K562 (cell line): ENCODE data around the gene UCHL5. TPM values are rescaled to one million over a fixed set of nuclear protein-coding genes. Genes with fewer than 3 reads are reported as not detected.

Experiments used
- ATAC-seq: fragments of 200-7000 bp; cut with Tn5 transposase; 3 replicates; pipeline ENCODE4 v1.9.1; 2020; ENCODE audit warnings: moderate library complexity
- BruUV-seq: library from RNA; stranded (reverse); fragments of 400-500 nt; replicated peaks from 2 replicates; lab custom pipeline; 2021; lab: Mats Ljungman, UMichigan
- CTCF ChIA-PET: fragments of 300-600 bp; formaldehyde crosslinking; extraction: SDS; loops from one replicate; lab custom pipeline; 2021; ENCODE audit warnings: low intra/inter-chr PET ratio; lab: Yijun Ruan, JAX
- POLR2A ChIA-PET: fragments of 300-600, 350-650 bp; sonication (Branson Sonifier 250); formaldehyde crosslinking; extraction: SDS; loops from one replicate; lab custom pipeline; 2021; ENCODE audit warnings: antibody characterized with exemption, inconsistent platforms; lab: Yijun Ruan, JAX
- DNase-seq, 4 experiments: peaks; one replicate each; pipeline versions ENCODE4 v3.0.0 to v3.0.0-alpha.2; 2011 to 2018; ENCODE audit warnings: low spot score in 3 of 4, mixed read lengths in 3 of 4; ENCODE audit errors: extremely low read depth in 1 of 4
- FAIRE-seq: peaks from 2 replicates; lab custom pipeline; 2011; peaks lifted over from hg19 to GRCh38; lab: Jason Lieb, UNC
- H2AFZ ChIP-seq: 2 replicates; pipeline ENCODE4 v1.6.0; 2011; ENCODE audit warnings: low read depth, low read length, control low read depth, inconsistent platforms
- H3K27ac ChIP-seq: fragments of 200-600 bp; 3 replicates; pipeline ENCODE4 v1.8.0; 2011; ENCODE audit warnings: low read depth, mild to moderate bottlenecking, control low read depth, inconsistent platforms, low read length, moderate library complexity, mixed read lengths; ENCODE audit errors: extremely low read depth
- H3K27me3 ChIP-seq, 2 experiments: fragments of 300-600 bp in 1 of 2; 2 replicates in 1 of 2; 3 replicates in 1 of 2; pipeline versions ENCODE4 v1.6.0 to v1.8.0; 2011; ENCODE audit warnings: inconsistent platforms in 2 of 2, low read length in 2 of 2, mild to moderate bottlenecking in 1 of 2, mixed read lengths in 1 of 2, moderate library complexity in 1 of 2; ENCODE audit not compliant: control insufficient read depth in 2 of 2, insufficient read depth in 2 of 2
- H3K36me3 ChIP-seq: fragments of 300-600 bp; 3 replicates; pipeline ENCODE4 v1.8.0; 2011; ENCODE audit warnings: mild to moderate bottlenecking, low read length, inconsistent platforms; ENCODE audit not compliant: control insufficient read depth, insufficient read depth
- H3K4me1 ChIP-seq, 2 experiments: fragments of 200-600 bp in 1 of 2; replicated peaks in 1 of 2; 2 replicates in 1 of 2; 3 replicates in 1 of 2; pipeline versions ENCODE4 v1.5.1 to v1.8.0; 2011; ENCODE audit warnings: inconsistent platforms in 2 of 2, low read length in 2 of 2, mild to moderate bottlenecking in 1 of 2, mixed read lengths in 1 of 2, moderate library complexity in 1 of 2; ENCODE audit not compliant: control insufficient read depth in 2 of 2, insufficient read depth in 2 of 2
- H3K4me2 ChIP-seq: 2 replicates; pipeline ENCODE4 v1.6.1; 2011; ENCODE audit warnings: low read length, control low read depth, inconsistent platforms, mixed read lengths; ENCODE audit not compliant: insufficient read depth
- H3K4me3 ChIP-seq: fragments of 200-600 bp; sonication (generic), shearing (Covaris generic); 2 replicates; pipeline ENCODE4 v1.5.1; 2016; ENCODE audit warnings: control low read depth, inconsistent platforms
- H3K79me2 ChIP-seq: fragments of 200-600 bp; 3 replicates; pipeline ENCODE4 v1.8.0; 2011; ENCODE audit warnings: low read length, inconsistent platforms; ENCODE audit not compliant: control insufficient read depth, insufficient read depth
- H3K9ac ChIP-seq, 2 experiments: 2 replicates each; pipeline versions ENCODE4 v1.6.0 to v1.6.1; 2011; ENCODE audit warnings: low read depth in 2 of 2, low read length in 2 of 2, control low read depth in 1 of 2, inconsistent platforms in 1 of 2, mild to moderate bottlenecking in 1 of 2, mixed read lengths in 1 of 2; ENCODE audit not compliant: insufficient read depth in 1 of 2
- H3K9me1 ChIP-seq: one replicate; pipeline ENCODE4 v1.6.0; 2011; ENCODE audit warnings: inconsistent platforms, mild to moderate bottlenecking, low read length, moderate library complexity; ENCODE audit not compliant: control insufficient read depth, insufficient read depth
- H3K9me3 ChIP-seq: replicated peaks from 2 replicates; pipeline ENCODE4 v1.5.1; 2011; ENCODE audit warnings: low read depth, low read length, inconsistent platforms; ENCODE audit not compliant: control insufficient read depth, insufficient read depth
- H4K20me1 ChIP-seq: replicated peaks from 2 replicates; pipeline ENCODE4 v1.6.1; 2011; ENCODE audit warnings: low read length, inconsistent platforms, mixed read lengths; ENCODE audit not compliant: control insufficient read depth, insufficient read depth
- CBFA2T3 ChIP-seq: fragments of 450-650 bp; IDR thresholded peaks from 2 replicates; pipeline ENCODE4 v1.6.1; 2017
- CEBPB ChIP-seq: fragments of 450-650 bp; IDR thresholded peaks from 2 replicates; pipeline ENCODE4 v1.6.1; 2016; ENCODE audit warnings: missing genetic modification characterization, missing compliant biosample characterization
- FOXJ2 ChIP-seq: fragments of 200-800 bp; sonication (Bioruptor generic); IDR thresholded peaks from 2 replicates; pipeline ENCODE4 v1.6.1; 2016; ENCODE audit warnings: missing genetic modification characterization, missing compliant biosample characterization
- FOXJ3 ChIP-seq: sonication (generic); formaldehyde crosslinking; IDR thresholded peaks from 2 replicates; pipeline ENCODE4 v1.4.0; 2020; ENCODE audit warnings: mild to moderate bottlenecking, missing genetic modification reagents
- HDAC8 ChIP-seq: fragments of 450-650 bp; IDR thresholded peaks from 2 replicates; pipeline ENCODE4 v1.6.1; 2016; ENCODE audit warnings: mild to moderate bottlenecking, missing genetic modification characterization, moderate library complexity, missing compliant biosample characterization
- HMGN3 ChIP-seq: IDR thresholded peaks from 2 replicates; pipeline ENCODE4 v1.6.1; 2011; ENCODE audit warnings: borderline replicate concordance, low read depth, mild to moderate bottlenecking, mixed read lengths, low read length; ENCODE audit not compliant: insufficient read length; ENCODE audit errors: extremely low read depth
- MEF2A ChIP-seq: IDR thresholded peaks from 2 replicates; pipeline ENCODE4 v1.6.1; 2011; ENCODE audit warnings: low read depth, mild to moderate bottlenecking, low read length, moderate library complexity; ENCODE audit not compliant: control insufficient read depth
- NFE2 ChIP-seq: IDR thresholded peaks from 2 replicates; pipeline ENCODE4 v1.6.1; 2014; ENCODE audit warnings: antibody characterized with exemption, low read depth
- SMARCC2 ChIP-seq: fragments of 450-650 bp; IDR thresholded peaks from 2 replicates; pipeline ENCODE4 v1.6.1; 2017; ENCODE audit warnings: antibody characterized with exemption, moderate library complexity, mild to moderate bottlenecking, low read depth
- SOX6 ChIP-seq: fragments of 450-650 bp; IDR thresholded peaks from 2 replicates; pipeline ENCODE4 v1.6.1; 2014; ENCODE audit warnings: mild to moderate bottlenecking
- SP1 ChIP-seq: sonication (generic); formaldehyde crosslinking; IDR thresholded peaks from 2 replicates; pipeline ENCODE4 v1.8.1; 2022; ENCODE audit warnings: mild to moderate bottlenecking, missing genetic modification reagents
- STAT5A ChIP-seq: IDR thresholded peaks from 2 replicates; pipeline ENCODE4 v1.6.1; 2012; ENCODE audit warnings: low read length, inconsistent platforms, borderline replicate concordance
- TEAD1 ChIP-seq, 2 experiments: fragments of 450-650 bp in 1 of 2; sonication (generic) in 1 of 2; formaldehyde crosslinking; IDR thresholded peaks; 2 replicates each; pipeline versions ENCODE4 v1.4.0 to v1.8.0; 2020 to 2022; ENCODE audit warnings: mild to moderate bottlenecking in 2 of 2, missing genetic modification reagents in 1 of 2
- ZNF146 ChIP-seq: IDR thresholded peaks from one replicate; pipeline ENCODE4 v1.6.1; 2018; ENCODE audit warnings: missing compliant biosample characterization; ENCODE audit not compliant: unreplicated experiment
- ZNF764 ChIP-seq: fragments of 250-450 bp; sonication (Bioruptor Pico); IDR thresholded peaks from 2 replicates; pipeline ENCODE4 v1.4.0; 2020; ENCODE audit warnings: low read depth, mild to moderate bottlenecking, moderate library complexity
- WGBS: fragments of 100-300 bp; shearing (Covaris generic); methylation state at CpG from one replicate; pipeline ENCODE4 v1.1.6; 2016; ENCODE audit warnings: low coverage, mixed read lengths; ENCODE audit not compliant: insufficient coverage; ENCODE audit errors: missing lambda C conversion rate; 5-methylcytosine and 5-hydroxymethylcytosine counted together
- in situ Hi-C: fragments of 300-500 bp; cut with MboI; formaldehyde crosslinking; loops from 4 replicates; pipeline ENCODE4 v1.15.0; 2018; ENCODE audit warnings: inconsistent platforms, mixed read lengths
- intact Hi-C: fragments of 100-400 bp; cut with micrococcal nuclease; formaldehyde crosslinking; loops from 2 replicates; pipeline ENCODE4 v1.14.2; 2022
- polyA plus RNA-seq, 8 experiments: library from polyadenylated mRNA; depleted of rRNA in 4 of 8; stranded (reverse) in 5 of 8; unstranded in 3 of 8; fragments of >200 nt; fragmentation: Nextera tagmentation in 2 of 8; fragmentation: Illumina TruSeq in 1 of 8; extraction: Ambion mirVana in 2 of 8; extraction: Trizol in 1 of 8; gene quantifications; 2 replicates each; pipeline versions ENCODE4 v1.2.1 to v1.2.3, GENCODE V29; 2011 to 2014; ENCODE audit warnings: inconsistent platforms in 1 of 8, missing spikeins in 1 of 8
- total RNA-seq, 7 experiments: library from RNA; depleted of rRNA in 6 of 7; stranded (reverse); fragments of >200 nt in 6 of 7; fragmentation: Illumina TruSeq in 2 of 7; extraction: Trizol in 2 of 7; gene quantifications; 2 replicates each; pipeline versions ENCODE4 v1.2.1 to v1.2.3, GENCODE V29; 2011 to 2021; ENCODE audit warnings: low replicate concordance in 1 of 7
- TF ChIP-seq, protein P1 (sequence below): fragments of 250-450 bp; sonication (Bioruptor Pico); IDR thresholded peaks from 2 replicates; pipeline ENCODE4 v1.5.0; 2021
- TF ChIP-seq, protein P2 (sequence below), 2 experiments: IDR thresholded peaks in 1 of 2; conservative IDR thresholded peaks in 1 of 2; 2 replicates each; pipeline ENCODE4 v1.6.1; 2016; ENCODE audit warnings: low read depth in 2 of 2, mild to moderate bottlenecking in 1 of 2, missing compliant biosample characterization in 1 of 2, missing genetic modification characterization in 1 of 2, moderate library complexity in 1 of 2

Gene UCHL5
- total and polyA plus RNA-seq, 9 of the 15 experiments (the other 6 are each of a cell fraction or from before 2014, with no cell fraction given) = 61.0 to 206 (median 122) TPM

DNA sequence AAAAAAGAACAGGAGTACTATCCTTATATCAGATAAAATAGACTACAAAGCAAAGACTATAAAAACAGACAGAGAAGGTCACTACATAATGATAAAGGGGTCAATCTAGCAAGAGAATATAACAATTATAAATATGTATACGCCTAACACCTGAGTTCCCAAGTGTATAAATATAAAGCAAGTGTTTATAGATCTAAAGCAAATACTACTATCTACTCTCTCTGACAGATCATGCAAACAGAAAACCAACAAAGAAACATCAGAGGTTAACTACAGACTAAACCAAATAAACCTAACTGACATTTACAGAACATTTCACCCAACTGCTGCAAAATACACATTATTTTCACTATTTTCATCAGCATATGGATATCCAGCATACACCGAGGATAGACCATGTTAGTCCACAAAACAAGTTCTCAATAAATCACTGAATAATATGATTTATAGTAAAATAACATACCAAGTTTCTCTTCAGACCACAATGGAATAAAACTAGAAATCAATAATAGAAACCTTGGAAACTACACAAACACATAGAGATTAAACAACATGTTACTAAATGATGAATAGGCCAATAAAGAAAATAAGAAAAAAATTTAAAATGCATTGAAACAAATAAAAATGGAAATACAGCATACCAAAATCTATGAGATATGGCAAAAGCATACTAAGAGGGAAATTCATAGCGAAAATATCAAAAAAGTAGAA is 22.7 kb downstream of the UCHL5 start:
- ChIA-PET POLR2A (no interaction called here), CTCF (no interaction called here)
- Histone ChIP-seq H3K79me2 (peaks cover 96% of the 10 kb centered on the region), H3K27me3 (no peaks in the 10 kb centered on the region), H3K36me3 (peaks cover 48% of the 10 kb centered on the region), H2AFZ (no peak overlapping the region), H3K9ac (no peak overlapping the region), H3K4me1 (no peaks in the 10 kb centered on the region), H4K20me1 (no peaks in the 10 kb centered on the region), H3K9me1 (no peaks in the 10 kb centered on the region), H3K9me3 (no peaks in the 10 kb centered on the region), H3K27ac (no peak overlapping the region), H3K4me2 (no peak overlapping the region), H3K4me3 (no peak overlapping the region)
- in situ Hi-C loops = no loop called here
- WGBS = 86% methylated on average over 3 of the region's 3 CpGs
- DNase-seq (no peak), FAIRE-seq (no peak), ATAC-seq (no peak)
- intact Hi-C loops = no loop called here
- BruUV-seq = no TSS peak
- TF ChIP-seq, protein P1, sequence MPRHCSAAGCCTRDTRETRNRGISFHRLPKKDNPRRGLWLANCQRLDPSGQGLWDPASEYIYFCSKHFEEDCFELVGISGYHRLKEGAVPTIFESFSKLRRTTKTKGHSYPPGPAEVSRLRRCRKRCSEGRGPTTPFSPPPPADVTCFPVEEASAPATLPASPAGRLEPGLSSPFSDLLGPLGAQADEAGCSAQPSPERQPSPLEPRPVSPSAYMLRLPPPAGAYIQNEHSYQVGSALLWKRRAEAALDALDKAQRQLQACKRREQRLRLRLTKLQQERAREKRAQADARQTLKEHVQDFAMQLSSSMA = no peak
- TF ChIP-seq CBFA2T3 = no peak
- TF ChIP-seq SMARCC2 = no peak
- TF ChIP-seq ZNF146 (CRISPR knock-in tag) = no peak
- TF ChIP-seq, protein P2, sequence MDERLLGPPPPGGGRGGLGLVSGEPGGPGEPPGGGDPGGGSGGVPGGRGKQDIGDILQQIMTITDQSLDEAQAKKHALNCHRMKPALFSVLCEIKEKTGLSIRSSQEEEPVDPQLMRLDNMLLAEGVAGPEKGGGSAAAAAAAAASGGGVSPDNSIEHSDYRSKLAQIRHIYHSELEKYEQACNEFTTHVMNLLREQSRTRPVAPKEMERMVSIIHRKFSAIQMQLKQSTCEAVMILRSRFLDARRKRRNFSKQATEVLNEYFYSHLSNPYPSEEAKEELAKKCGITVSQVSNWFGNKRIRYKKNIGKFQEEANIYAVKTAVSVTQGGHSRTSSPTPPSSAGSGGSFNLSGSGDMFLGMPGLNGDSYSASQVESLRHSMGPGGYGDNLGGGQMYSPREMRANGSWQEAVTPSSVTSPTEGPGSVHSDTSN (CRISPR knock-in tag; IDR thresholded peaks at IDR 0.05; ENCODE audit: low read depth) = no peak
- TF ChIP-seq, protein P2 (tag; conservative IDR thresholded peaks at IDR 0.05; ENCODE audit: low read depth) = no peak
- TF ChIP-seq FOXJ2 (tag) = no peak
- TF ChIP-seq HMGN3 = no peak
- TF ChIP-seq ZNF764 (CRISPR knock-in tag) = no peak
- TF ChIP-seq SP1 (CRISPR knock-in tag) = no peak
- no peak for TF ChIP-seq CEBPB
- no peak for TF ChIP-seq MEF2A
- no peak for TF ChIP-seq HDAC8 (tag)
- no peak for TF ChIP-seq FOXJ3 (CRISPR knock-in tag)
- TF ChIP-seq SOX6 = no peak
- no peak for TF ChIP-seq TEAD1 (CRISPR knock-in tag; IDR thresholded peaks at IDR 0.05)
- TF ChIP-seq NFE2 = no peak
- TF ChIP-seq STAT5A = no peak
